HCT116 (cell line): ENCODE results near the gene HEXD. TPM values are rescaled to one million over a fixed set of nuclear protein-coding genes. Genes with fewer than 3 reads are reported as not detected.

Source experiments
- ATAC-seq: fragments of 200-7000 bp; cut with Tn5 transposase; 2 replicates; pipeline ENCODE4 v1.9.1; 2020; ENCODE audit warnings: mild to moderate bottlenecking, moderate library complexity
- BruUV-seq: library from RNA; stranded (reverse); fragments of 400-500 nt; replicated peaks from 2 replicates; lab custom pipeline; 2021; lab: Mats Ljungman, UMichigan
- CTCF ChIA-PET: fragments of 300-600 bp; sonication (Branson Sonifier 250); formaldehyde crosslinking; loops from one replicate; lab custom pipeline; 2021; ENCODE audit warnings: antibody characterized with exemption; lab: Charles Lee
- POLR2A ChIA-PET: fragments of 300-600, 350-600 bp; sonication (Branson Sonifier 250); formaldehyde crosslinking; loops from one replicate; lab custom pipeline; 2021; ENCODE audit warnings: antibody characterized with exemption; lab: Charles Lee
- RAD21 ChIA-PET, 2 experiments: fragments of 300-600 bp; sonication (Branson Sonifier 250); formaldehyde crosslinking; loops; one replicate each; lab custom pipeline; 2023; ENCODE audit warnings: low total read pairs in 2 of 2; ENCODE audit not compliant: uncharacterized antibody in 2 of 2, unreplicated experiment in 2 of 2, low non-redundant PET in 1 of 2; lab: Charles Lee
- DNase-seq: peaks from one replicate; pipeline ENCODE4 v3.0.0-alpha.2; 2010; ENCODE audit warnings: low read depth, low spot score
- H2AFZ ChIP-seq: fragments of 200-600 bp; shearing (Covaris generic), sonication (generic); 2 replicates; pipeline ENCODE4 v1.6.1; 2017; ENCODE audit warnings: low read depth, mixed run types, mixed read lengths, antibody characterized with exemption, low read length; ENCODE audit not compliant: poor library complexity, severe bottlenecking
- H3K27ac ChIP-seq: 2 replicates; pipeline ENCODE4 v1.5.1; 2012; ENCODE audit warnings: low read depth, low read length
- H3K27me3 ChIP-seq: fragments of 200-600 bp; sonication (generic); 2 replicates; pipeline ENCODE4 v1.6.1; 2016; ENCODE audit warnings: mixed run types, low read length, mixed read lengths; ENCODE audit not compliant: insufficient read depth
- H3K36me3 ChIP-seq, 2 experiments: fragments of 200-500 bp in 1 of 2; fragments of 200-600 bp in 1 of 2; sonication (Bioruptor generic) in 1 of 2; sonication (generic) in 1 of 2; 2 replicates each; pipeline versions ENCODE4 v1.5.1 to v1.6.1; 2014 to 2016; ENCODE audit warnings: low read length in 2 of 2, inconsistent platforms in 1 of 2, mixed read lengths in 1 of 2, mixed run types in 1 of 2; ENCODE audit not compliant: insufficient read depth in 2 of 2, control insufficient read depth in 1 of 2
- H3K4me1 ChIP-seq, 2 experiments: fragments of 200-600 bp in 1 of 2; sonication (generic) in 1 of 2; 2 replicates each; pipeline versions ENCODE4 v1.5.1 to v1.6.1; 2012 to 2017; ENCODE audit warnings: low read length in 2 of 2, inconsistent platforms in 1 of 2, mild to moderate bottlenecking in 1 of 2, mixed read lengths in 1 of 2, mixed run types in 1 of 2, moderate library complexity in 1 of 2; ENCODE audit not compliant: insufficient read depth in 2 of 2, control insufficient read depth in 1 of 2
- H3K4me2 ChIP-seq: fragments of 200-600 bp; sonication (generic); 2 replicates; pipeline ENCODE4 v1.6.1; 2017; ENCODE audit warnings: mixed run types, low read length, mixed read lengths
- H3K4me3 ChIP-seq, 2 experiments: fragments of 200-600 bp in 1 of 2; sonication (generic) in 1 of 2; replicated peaks in 1 of 2; 2 replicates each; pipeline ENCODE4 v1.5.1; 2011 to 2016; ENCODE audit warnings: low read length in 2 of 2, control low read depth in 1 of 2, low read depth in 1 of 2, mild to moderate bottlenecking in 1 of 2, mixed read lengths in 1 of 2, mixed run types in 1 of 2
- H3K79me2 ChIP-seq: fragments of 200-600 bp; sonication (generic); 2 replicates; pipeline ENCODE4 v1.6.1; 2017; ENCODE audit warnings: mild to moderate bottlenecking, mixed run types, low read length, moderate library complexity, mixed read lengths; ENCODE audit not compliant: insufficient read depth
- H3K9ac ChIP-seq: fragments of 200-600 bp; sonication (generic); 2 replicates; pipeline ENCODE4 v1.6.1; 2016; ENCODE audit warnings: low read length, mixed read lengths
- H3K9me2 ChIP-seq: fragments of 200-600 bp; sonication (generic), shearing (Covaris generic); 2 replicates; pipeline ENCODE4 v1.6.1; 2017; ENCODE audit warnings: mixed run types, mild to moderate bottlenecking, moderate library complexity; ENCODE audit not compliant: insufficient read depth
- H3K9me3 ChIP-seq, 2 experiments: fragments of 200-500 bp in 1 of 2; fragments of 200-600 bp in 1 of 2; sonication (Bioruptor generic) in 1 of 2; sonication (generic) in 1 of 2; 2 replicates each; pipeline ENCODE4 v1.6.1; 2014 to 2017; ENCODE audit warnings: low read length in 2 of 2, mixed read lengths in 2 of 2, inconsistent platforms in 1 of 2, low read depth in 1 of 2, mild to moderate bottlenecking in 1 of 2, mixed run types in 1 of 2, moderate library complexity in 1 of 2; ENCODE audit not compliant: control insufficient read depth in 1 of 2, insufficient read depth in 1 of 2
- H4K20me1 ChIP-seq: fragments of 200-600 bp; sonication (generic), shearing (Covaris generic); 2 replicates; pipeline ENCODE4 v1.6.1; 2017; ENCODE audit warnings: mixed run types, mild to moderate bottlenecking, moderate library complexity; ENCODE audit not compliant: insufficient read depth
- CEBPB ChIP-seq: IDR thresholded peaks from 2 replicates; pipeline ENCODE4 v1.6.1; 2012; ENCODE audit warnings: low read depth
- ELF1 ChIP-seq: IDR thresholded peaks from 2 replicates; pipeline ENCODE4 v1.6.1; 2012; ENCODE audit warnings: low read depth, borderline replicate concordance
- EZH2phosphoT487 ChIP-seq: fragments of 200-600 bp; IDR thresholded peaks from 2 replicates; pipeline ENCODE4 v1.6.1; 2018; ENCODE audit warnings: antibody characterized with exemption, borderline replicate concordance
- FOSL1 ChIP-seq: IDR thresholded peaks from 2 replicates; pipeline ENCODE4 v1.6.1; 2012; ENCODE audit warnings: low read depth
- POLR2AphosphoS5 ChIP-seq: IDR thresholded peaks from 2 replicates; pipeline ENCODE4 v1.6.1; 2011; ENCODE audit warnings: mild to moderate bottlenecking, low read depth, low read length, moderate library complexity
- RAD21 ChIP-seq: IDR thresholded peaks from 2 replicates; pipeline ENCODE4 v1.6.1; 2012; ENCODE audit warnings: low read depth, mild to moderate bottlenecking
- SP1 ChIP-seq: IDR thresholded peaks from 2 replicates; pipeline ENCODE4 v1.6.1; 2012; ENCODE audit warnings: low read depth
- TCF7L2 ChIP-seq: IDR thresholded peaks from 2 replicates; pipeline ENCODE4 v1.7.0; 2011; ENCODE audit warnings: borderline replicate concordance, inconsistent platforms; ENCODE audit not compliant: insufficient read depth, insufficient read length; ENCODE audit errors: extremely low read depth
- ZFX ChIP-seq: fragments of 450-650 bp; IDR thresholded peaks from 2 replicates; pipeline ENCODE4 v1.6.1; 2017
- ZNF274 ChIP-seq: fragments of 200-500 bp; sonication (Bioruptor generic); IDR thresholded peaks from 2 replicates; pipeline ENCODE4 v1.6.1; 2014; ENCODE audit warnings: mild to moderate bottlenecking, low read depth, low read length, inconsistent platforms
- intact Hi-C: fragments of 100-400 bp; cut with micrococcal nuclease; formaldehyde crosslinking; loops from 2 replicates; pipeline ENCODE4 v1.10.0; 2022
- total RNA-seq: library from RNA; stranded (reverse); gene quantifications from one replicate; pipeline ENCODE4 v1.2.1, GENCODE V29; 2021; ENCODE audit not compliant: unreplicated experiment
- TF ChIP-seq, protein P1 (sequence below), 3 experiments: fragments of 200-600 bp in 1 of 3; sonication (generic) in 1 of 3; IDR thresholded peaks in 2 of 3; conservative IDR thresholded peaks in 1 of 3; 2 replicates each; pipeline ENCODE4 v1.5.1; 2012 to 2017; ENCODE audit warnings: low read depth in 2 of 3, low read length in 2 of 3, antibody characterized with exemption in 1 of 3, borderline replicate concordance in 1 of 3, control low read depth in 1 of 3, mild to moderate bottlenecking in 1 of 3, mixed read lengths in 1 of 3, mixed run types in 1 of 3, moderate library complexity in 1 of 3; ENCODE audit not compliant: insufficient read depth in 1 of 3
- TF ChIP-seq, protein P2 (sequence below): IDR thresholded peaks from 2 replicates; pipeline ENCODE4 v1.6.1; 2012

Gene HEXD
- total RNA-seq, 1 experiment from 2014 or later, result 45.2 TPM

DNA sequence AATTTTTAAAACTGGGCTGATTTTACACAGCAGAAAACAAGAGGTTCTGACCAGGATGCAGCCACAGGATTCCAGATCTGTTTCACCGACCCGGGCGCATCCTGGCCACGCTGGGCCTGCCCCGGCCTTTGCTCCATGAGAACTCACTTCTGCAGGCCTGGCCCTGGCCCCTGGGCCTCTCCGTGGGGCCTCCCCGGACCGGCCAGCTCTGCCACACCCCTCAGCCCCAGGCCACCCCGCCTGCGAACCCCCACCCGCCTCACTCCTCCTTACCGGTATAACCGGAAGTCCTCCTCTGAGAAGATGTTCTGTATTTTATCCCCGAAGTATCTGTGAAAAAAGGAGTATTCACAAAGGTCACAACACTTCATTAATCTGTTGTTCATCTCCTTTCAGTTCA lies 13.1 kb upstream of the HEXD start:
- Histone ChIP-seq H3K79me2 (no peaks in the 10 kb centered on the region), H3K9me2 (no peaks in the 10 kb centered on the region), H3K4me1 (peaks cover 14 to 17% of the 10 kb centered on the region in 2 experiments), H4K20me1 (no peaks in the 10 kb centered on the region), H3K4me2 (no peak overlapping the region), H3K27ac (no peak overlapping the region), H3K9me3 (no peaks in the 10 kb centered on the region), H3K9ac (no peak overlapping the region), H3K36me3 (peaks cover 9 to 10% of the 10 kb centered on the region in 2 experiments; a peak in 2 of 4 replicates), H3K27me3 (no peaks in the 10 kb centered on the region), H2AFZ (no peak overlapping the region), H3K4me3 (no peak overlapping the region)
- intact Hi-C loops, result no loop called here
- no TSS peak for BruUV-seq
- RAD21 ChIA-PET, result no interaction called here
- CTCF ChIA-PET, result no interaction called here
- DNase-seq (no peak), ATAC-seq (no peak)
- POLR2A ChIA-PET, result interaction anchor here (0.6 kb wide), 1 partner anchor 10 kb away, joined by 3 read pairs; no protein-coding TSS in a partner anchor
- no peak for TF ChIP-seq ZNF274
- TF ChIP-seq FOSL1, result no peak
- TF ChIP-seq, protein P1, sequence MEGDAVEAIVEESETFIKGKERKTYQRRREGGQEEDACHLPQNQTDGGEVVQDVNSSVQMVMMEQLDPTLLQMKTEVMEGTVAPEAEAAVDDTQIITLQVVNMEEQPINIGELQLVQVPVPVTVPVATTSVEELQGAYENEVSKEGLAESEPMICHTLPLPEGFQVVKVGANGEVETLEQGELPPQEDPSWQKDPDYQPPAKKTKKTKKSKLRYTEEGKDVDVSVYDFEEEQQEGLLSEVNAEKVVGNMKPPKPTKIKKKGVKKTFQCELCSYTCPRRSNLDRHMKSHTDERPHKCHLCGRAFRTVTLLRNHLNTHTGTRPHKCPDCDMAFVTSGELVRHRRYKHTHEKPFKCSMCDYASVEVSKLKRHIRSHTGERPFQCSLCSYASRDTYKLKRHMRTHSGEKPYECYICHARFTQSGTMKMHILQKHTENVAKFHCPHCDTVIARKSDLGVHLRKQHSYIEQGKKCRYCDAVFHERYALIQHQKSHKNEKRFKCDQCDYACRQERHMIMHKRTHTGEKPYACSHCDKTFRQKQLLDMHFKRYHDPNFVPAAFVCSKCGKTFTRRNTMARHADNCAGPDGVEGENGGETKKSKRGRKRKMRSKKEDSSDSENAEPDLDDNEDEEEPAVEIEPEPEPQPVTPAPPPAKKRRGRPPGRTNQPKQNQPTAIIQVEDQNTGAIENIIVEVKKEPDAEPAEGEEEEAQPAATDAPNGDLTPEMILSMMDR (IDR thresholded peaks at IDR 0.05 in 2 of 3, conservative IDR thresholded peaks at IDR 0.05 in 1 of 3; ENCODE audit: borderline replicate concordance in 1 of 3, insufficient read depth in 1 of 3, low read depth in 2 of 3, low read length in 2 of 3), result no peak
- no peak for TF ChIP-seq TCF7L2
- no peak for TF ChIP-seq CEBPB
- no peak for TF ChIP-seq RAD21
- TF ChIP-seq, protein P2, sequence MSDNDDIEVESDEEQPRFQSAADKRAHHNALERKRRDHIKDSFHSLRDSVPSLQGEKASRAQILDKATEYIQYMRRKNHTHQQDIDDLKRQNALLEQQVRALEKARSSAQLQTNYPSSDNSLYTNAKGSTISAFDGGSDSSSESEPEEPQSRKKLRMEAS, result no peak
- no peak for TF ChIP-seq SP1
- TF ChIP-seq EZH2phosphoT487, result no peak
- TF ChIP-seq ZFX, result no peak
- TF ChIP-seq ELF1, result no peak
- TF ChIP-seq POLR2AphosphoS5, result no peak
